ENCODE data around the gene HOXB1. TPM values are rescaled to one million over a fixed set of nuclear protein-coding genes. Genes with fewer than 3 reads are reported as not detected.

The HOXB1 gene
- not detected in 2 replicates for total RNA-seq

GRCh38 chr17:48530887-48531272, at the start of gene HOXB1:
Gene HOXB1 (minus strand): TSS chr17:48531011. CDS start chr17:48530904, 107 bp downstream.

GRCh38 chr17:48577946-48578615, 47.3 kb upstream of the HOXB1 start, which contains the start of gene HOXB4:
Gene HOXB4 (minus strand): TSS chr17:48578350. CDS start chr17:48578319, 31 bp downstream.

GRCh38 chr17:48545022-48545375, 14.2 kb upstream of the HOXB1 start, which contains the start of gene HOXB2:
Gene HOXB2 (minus strand): TSS chr17:48545109. CDS start chr17:48544911, 198 bp downstream.

Other genes starting within 250 kb of the HOXB1 start
- not detected in 2 replicates for gene SKAP1, start 100.8 kb downstream of the HOXB1 start, total RNA-seq
- 7.5 and 12.0 TPM in 2 replicates for gene HOXB2, start 14.1 kb upstream of the HOXB1 start, total RNA-seq
- 3.1 and 4.6 TPM in 2 replicates for gene HOXB4, start 47.3 kb upstream of the HOXB1 start, total RNA-seq
- gene HOXB3, start 59.2 kb upstream of the HOXB1 start, total RNA-seq = 8.4 and 11.1 TPM in 2 replicates
- 0.20 and 0.50 TPM in 2 replicates for gene HOXB5, start 62.8 kb upstream of the HOXB1 start, total RNA-seq
- 2.3 and 3.0 TPM in 2 replicates for gene HOXB6, start 74.0 kb upstream of the HOXB1 start, total RNA-seq
- gene HOXB7, start 80.0 kb upstream of the HOXB1 start, total RNA-seq = 1.6 and 1.8 TPM in 2 replicates
- gene HOXB8, start 84.3 kb upstream of the HOXB1 start, total RNA-seq = 0.10 TPM in 1 of 2 replicates, not detected in the other
- not detected in 2 replicates for gene HOXB9, start 95.3 kb upstream of the HOXB1 start, total RNA-seq
- gene PRAC1, start 191.5 kb upstream of the HOXB1 start, total RNA-seq = not detected in 2 replicates
- gene PRAC2, start 192.2 kb upstream of the HOXB1 start, total RNA-seq = not detected in 2 replicates
- not detected in 2 replicates for gene HOXB13, start 197.7 kb upstream of the HOXB1 start, total RNA-seq